ENCODE measurements around the gene CNOT3. TPM values are rescaled to one million over a fixed set of nuclear protein-coding genes. Genes with fewer than 3 reads are reported as not detected.
"Not testable (repeated sequence)": the region's sequence is repeated elsewhere in the genome, so short reads cannot be mapped to it uniquely, and the experiment has no call there.

CNOT3 gene
- total RNA-seq (8.3 TPM), polyA plus RNA-seq (ENCODE audit: insufficient read depth in 1 of 8, insufficient read length in 8 of 8, low replicate concordance in 1 of 8) (10 to 100 TPM; 26.9 to 51.1 (median 37.5) TPM)
- long read RNA-seq, donor 1, partial matches to known transcripts, result 0 of 1 reads
- long read RNA-seq, donor 1, other reads (novel, unspliced or antisense), result 0 of 1 reads
- long read RNA-seq, donor 2, result 0 reads
- long read RNA-seq, donor 3, partial matches to known transcripts, result 0 of 4 reads
- long read RNA-seq, donor 3, other reads (novel, unspliced or antisense), result 0 of 4 reads
- long read RNA-seq, donor 4, result 0 reads
- long read RNA-seq, donor 5, partial matches to known transcripts, result 6 of 8 reads
- long read RNA-seq, donor 5, other reads (novel, unspliced or antisense), result 0 of 8 reads
- long read RNA-seq, donor 6, partial matches to known transcripts, result 5 of 6 reads
- long read RNA-seq, donor 6, other reads (novel, unspliced or antisense), result 0 of 6 reads
- long read RNA-seq, donor 7, partial matches to known transcripts, result 5 of 6 reads
- long read RNA-seq, donor 7, other reads (novel, unspliced or antisense), result 0 of 6 reads
- long read RNA-seq, donor 8, partial matches to known transcripts, result 12 of 20 reads
- long read RNA-seq, donor 8, other reads (novel, unspliced or antisense), result 8 of 20 reads
- long read RNA-seq, donor 9, partial matches to known transcripts, result 6 of 6 reads
- long read RNA-seq, donor 9, other reads (novel, unspliced or antisense), result 0 of 6 reads
- long read RNA-seq, donor 10, partial matches to known transcripts, result 5 of 5 reads
- long read RNA-seq, donor 10, other reads (novel, unspliced or antisense), result 0 of 5 reads
- long read RNA-seq, donor 11, result 0 reads

- peak within 1 kb of the TSS; percentile 68 for H3K27ac ChIP-seq (ENCODE audit: low read length)
- H3K27me3 ChIP-seq (ENCODE audit: control insufficient read depth, insufficient read depth, low read length), result no peaks in the 10 kb centered on the region
- H3K4me1 ChIP-seq (ENCODE audit: control insufficient read depth, insufficient read depth, low read length), result peaks cover 23% of the 10 kb centered on the region
- H3K4me3 ChIP-seq (ENCODE audit: low read length), result peak within 1 kb of the TSS; percentile 91
- H3K9me3 ChIP-seq (replicated peaks; ENCODE audit: control insufficient read depth, low read depth, low read length), result no peaks in the 10 kb centered on the region
- under 1% methylated on average over 83 of the region's 103 CpGs for WGBS (ENCODE audit: insufficient coverage)
- no peak for DNase-seq
- H3K36me3 ChIP-seq (ENCODE audit: control insufficient read depth, insufficient read depth, low read length), result peaks cover 33% of the 10 kb centered on the region
Observed at GRCh38 chr19:54137699-54138488, at the start of gene CNOT3. CNOT3 (plus strand) TSS chr19:54137762; CDS start chr19:54142979, 5,217 bp downstream.

DNA sequence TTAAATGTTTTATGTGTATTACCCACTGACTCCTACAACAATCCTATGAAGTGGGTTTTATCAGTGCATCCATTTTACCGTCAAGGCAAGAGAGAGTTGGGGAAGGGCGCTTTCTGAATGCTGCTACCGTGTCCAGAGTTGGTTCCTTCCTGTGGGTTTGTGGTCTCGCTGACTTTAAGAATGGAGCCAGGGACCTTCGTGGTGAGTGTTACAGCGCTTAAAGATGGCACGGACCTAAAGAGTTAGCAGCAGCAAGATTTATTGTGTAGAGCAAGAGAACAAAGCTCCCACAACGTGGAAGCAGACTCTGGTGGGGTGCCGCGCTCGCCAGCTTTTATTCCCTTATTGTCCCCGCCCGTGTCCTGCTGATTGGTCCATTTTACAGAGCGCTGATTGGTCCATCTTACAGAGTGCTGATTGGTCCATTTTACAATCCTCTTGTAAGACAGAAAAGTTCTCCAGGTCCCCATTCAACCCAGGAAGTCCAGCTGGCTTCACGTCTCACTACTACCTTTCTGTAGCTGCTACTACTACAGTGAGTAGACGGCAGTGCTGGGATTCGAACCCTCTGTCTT lies 43.0 kb upstream of the CNOT3 start:
- no peak overlapping the region for H3K4me3 ChIP-seq (ENCODE audit: low read length)
- H3K27ac ChIP-seq (ENCODE audit: low read length), result no peak overlapping the region
- H3K36me3 ChIP-seq (ENCODE audit: control insufficient read depth, insufficient read depth, low read length), result no peaks in the 10 kb centered on the region
- H3K4me1 ChIP-seq (ENCODE audit: control insufficient read depth, insufficient read depth, low read length), result peaks cover 6% of the 10 kb centered on the region
- WGBS (ENCODE audit: insufficient coverage), result 76% methylated on average over 17 of the region's 17 CpGs
- peaks cover 35% of the 10 kb centered on the region for H3K27me3 ChIP-seq (ENCODE audit: control insufficient read depth, insufficient read depth, low read length)
- H3K9me3 ChIP-seq (replicated peaks; ENCODE audit: control insufficient read depth, low read depth, low read length), result no peaks in the 10 kb centered on the region
- no peak for DNase-seq

DNA sequence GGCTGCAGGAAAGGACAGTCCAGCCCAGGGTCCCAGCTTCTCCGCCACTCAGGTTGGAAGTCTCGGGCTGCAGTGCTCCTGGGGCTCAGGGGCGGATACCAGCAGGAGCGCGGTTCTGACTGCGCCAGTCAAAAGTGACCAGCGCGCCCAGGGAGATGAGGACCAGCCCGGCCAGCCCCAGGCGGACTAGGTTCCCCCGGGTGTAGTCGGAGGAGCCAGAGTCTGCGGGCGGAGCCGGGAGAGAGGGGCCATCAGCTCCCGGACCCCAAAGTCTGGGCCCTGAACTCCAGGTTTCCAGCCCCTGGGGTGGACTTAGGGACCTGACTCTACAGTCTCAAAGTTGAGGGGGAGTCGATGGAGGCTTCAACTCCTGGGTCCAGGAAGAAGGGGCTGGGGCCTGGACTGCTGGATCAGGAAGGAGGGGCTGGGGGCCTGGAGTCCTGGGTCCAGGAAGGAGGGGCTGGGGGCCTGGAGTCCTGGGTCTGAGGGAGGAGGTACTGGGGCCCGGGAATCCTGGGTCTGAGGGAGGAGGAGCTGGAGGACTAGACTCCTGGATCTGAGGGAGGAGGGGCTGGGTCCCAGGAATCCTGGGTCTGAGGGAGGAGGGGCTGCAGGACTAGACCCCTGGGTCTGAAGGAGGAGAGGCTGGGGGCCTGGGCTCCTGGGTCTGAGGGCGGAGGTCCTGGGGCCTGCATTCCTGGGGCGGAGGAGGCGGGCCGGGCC lies 42.3 kb upstream of the CNOT3 start:
- 66% methylated on average over 22 of the region's 22 CpGs for WGBS (ENCODE audit: insufficient coverage)

DNA sequence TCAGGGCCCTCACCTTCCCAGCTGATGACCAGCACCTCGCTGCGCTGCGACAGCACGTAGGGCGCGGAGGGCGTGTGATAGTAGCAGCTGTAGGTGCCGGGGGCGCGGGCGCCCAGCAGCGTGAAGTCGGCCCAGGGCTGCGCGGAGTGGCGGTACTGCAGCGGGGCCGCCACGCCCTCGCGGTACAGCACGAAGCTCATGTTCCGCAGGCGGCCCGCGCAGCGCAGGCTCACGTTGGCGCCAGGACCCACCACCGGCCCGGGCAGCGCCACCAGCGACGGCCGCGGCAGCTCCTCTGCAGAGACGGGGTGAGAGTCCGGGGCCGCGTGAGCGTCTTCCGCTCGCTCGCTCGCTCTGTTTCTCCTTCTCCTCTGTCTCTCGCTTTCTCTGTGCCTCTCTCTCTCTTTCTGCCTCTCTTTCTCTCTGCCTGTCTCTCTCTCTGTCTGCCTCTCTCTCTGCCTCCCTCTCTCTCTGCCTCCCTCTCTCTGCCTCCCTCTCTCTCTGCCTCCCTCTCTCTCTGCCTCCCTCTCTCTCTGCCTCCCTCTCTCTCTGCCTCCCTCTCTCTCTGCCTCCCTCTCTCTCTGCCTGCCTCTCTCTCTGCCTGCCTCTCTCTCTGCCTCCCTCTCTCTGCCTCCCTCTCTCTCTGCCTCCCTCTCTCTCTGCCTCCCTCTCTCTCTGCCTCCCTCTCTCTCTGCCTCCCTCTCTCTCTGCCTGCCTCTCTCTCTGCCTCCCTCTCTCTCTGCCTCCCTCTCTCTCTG lies 41.5 kb upstream of the CNOT3 start:
- not testable (repeated sequence) for H3K27ac ChIP-seq (ENCODE audit: low read length); H3K4me3 ChIP-seq (ENCODE audit: low read length); H3K36me3 ChIP-seq (ENCODE audit: control insufficient read depth, insufficient read depth, low read length); H3K4me1 ChIP-seq (ENCODE audit: control insufficient read depth, insufficient read depth, low read length); H3K9me3 ChIP-seq (replicated peaks; ENCODE audit: control insufficient read depth, low read depth, low read length)
- DNase-seq, result peak; percentile 39
- H3K27me3 ChIP-seq (ENCODE audit: control insufficient read depth, insufficient read depth, low read length), result peaks cover 34% of the 10 kb centered on the region
- WGBS (ENCODE audit: insufficient coverage), result under 1% methylated on average over 46 of the region's 46 CpGs

More for the DNA sequence above, 42.3 kb upstream of the CNOT3 start:
- H3K9me3 ChIP-seq (replicated peaks; ENCODE audit: control insufficient read depth, low read depth, low read length), result no peaks in the 10 kb centered on the region
- DNase-seq, result no peak
- no peak overlapping the region for H3K4me3 ChIP-seq (ENCODE audit: low read length)
- peaks cover 35% of the 10 kb centered on the region for H3K27me3 ChIP-seq (ENCODE audit: control insufficient read depth, insufficient read depth, low read length)
- no peaks in the 10 kb centered on the region for H3K36me3 ChIP-seq (ENCODE audit: control insufficient read depth, insufficient read depth, low read length)
- no peak overlapping the region for H3K27ac ChIP-seq (ENCODE audit: low read length)
- peaks cover 6% of the 10 kb centered on the region for H3K4me1 ChIP-seq (ENCODE audit: control insufficient read depth, insufficient read depth, low read length)

- WGBS (ENCODE audit: insufficient coverage), result 4% methylated on average over 14 of the region's 14 CpGs
Observed at GRCh38 chr19:54096617-54097106, 40.9 kb upstream of the CNOT3 start.

DNA sequence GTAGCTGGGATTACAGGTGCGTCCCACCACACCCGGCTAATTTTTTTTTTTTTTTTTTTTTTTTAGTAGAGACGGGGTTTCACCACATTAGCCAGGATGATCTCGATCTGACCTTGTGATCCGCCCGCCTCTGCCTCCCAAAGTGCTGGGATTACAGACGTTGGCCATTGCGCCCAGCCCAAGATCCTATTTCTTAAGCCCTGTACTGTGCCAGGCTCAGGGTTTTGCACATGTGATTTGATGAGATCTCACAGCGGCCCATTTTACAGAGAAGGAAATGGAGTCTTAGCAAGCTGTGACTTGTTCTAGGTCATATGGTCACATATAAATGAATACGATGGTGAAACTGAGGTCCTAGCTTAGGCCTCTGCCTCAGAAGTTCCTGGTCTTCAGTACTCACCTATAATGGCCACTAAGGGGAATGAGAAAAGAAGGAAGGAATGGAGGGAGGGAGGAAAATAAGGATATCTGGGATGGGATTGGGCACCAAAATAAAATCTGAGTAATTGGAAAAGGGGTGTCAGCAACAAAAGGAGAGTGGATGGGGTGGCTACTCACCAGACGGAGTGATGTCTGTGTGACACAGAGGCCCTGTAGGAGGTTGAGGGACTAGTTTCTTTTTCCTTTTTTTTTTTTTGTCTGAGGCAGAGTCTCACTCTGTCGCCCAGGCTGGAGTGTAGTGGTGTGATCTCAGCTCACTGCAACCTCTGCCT lies 38.2 kb upstream of the CNOT3 start:
- Histone ChIP-seq H3K4me1 (ENCODE audit: control insufficient read depth, insufficient read depth, low read length) (peaks cover 13% of the 10 kb centered on the region), H3K4me3 (ENCODE audit: low read length) (no peak overlapping the region), H3K9me3 (replicated peaks; ENCODE audit: control insufficient read depth, low read depth, low read length) (no peaks in the 10 kb centered on the region), H3K27me3 (ENCODE audit: control insufficient read depth, insufficient read depth, low read length) (peaks cover 32% of the 10 kb centered on the region), H3K36me3 (ENCODE audit: control insufficient read depth, insufficient read depth, low read length) (peaks cover 2% of the 10 kb centered on the region), H3K27ac (ENCODE audit: low read length) (no peak overlapping the region)
- 80% methylated on average over 7 of the region's 12 CpGs for WGBS (ENCODE audit: insufficient coverage)
- no peak for DNase-seq

More at GRCh38 chr19:54096617-54097106, 40.9 kb upstream of the CNOT3 start:
- DNase-seq, result no peak
- Histone ChIP-seq H3K36me3 (ENCODE audit: control insufficient read depth, insufficient read depth, low read length) (no peaks in the 10 kb centered on the region), H3K4me1 (ENCODE audit: control insufficient read depth, insufficient read depth, low read length) (peaks cover 6% of the 10 kb centered on the region), H3K9me3 (replicated peaks; ENCODE audit: control insufficient read depth, low read depth, low read length) (no peaks in the 10 kb centered on the region), H3K27me3 (ENCODE audit: control insufficient read depth, insufficient read depth, low read length) (peaks cover 33% of the 10 kb centered on the region), H3K4me3 (ENCODE audit: low read length) (no peak overlapping the region), H3K27ac (ENCODE audit: low read length) (no peak overlapping the region)

DNA sequence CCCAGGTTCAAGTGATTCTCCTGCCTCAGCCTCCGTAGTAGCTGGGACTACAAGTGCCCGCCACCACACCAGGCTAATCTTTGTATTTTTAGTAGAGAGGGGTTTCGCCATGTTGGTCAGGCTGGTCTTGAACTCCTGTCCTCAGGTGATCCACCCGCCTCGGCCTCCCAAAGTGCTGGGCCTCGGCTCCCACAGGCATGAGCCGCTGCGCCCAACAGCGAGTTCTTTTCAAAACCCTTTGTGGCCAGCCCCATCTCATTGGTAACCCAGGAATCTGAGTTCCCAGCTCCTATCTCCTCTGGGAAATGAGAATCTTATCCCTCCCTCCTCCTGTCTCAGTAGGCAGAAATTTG lies 37.7 kb upstream of the CNOT3 start:
- not testable (repeated sequence) for H3K27ac ChIP-seq (ENCODE audit: low read length); H3K9me3 ChIP-seq (replicated peaks; ENCODE audit: control insufficient read depth, low read depth, low read length); DNase-seq; H3K36me3 ChIP-seq (ENCODE audit: control insufficient read depth, insufficient read depth, low read length); H3K4me3 ChIP-seq (ENCODE audit: low read length)
- WGBS (ENCODE audit: insufficient coverage), result 75% methylated on average over 7 of the region's 9 CpGs
- Histone ChIP-seq H3K27me3 (ENCODE audit: control insufficient read depth, insufficient read depth, low read length) (peaks cover 26% of the 10 kb centered on the region), H3K4me1 (ENCODE audit: control insufficient read depth, insufficient read depth, low read length) (peaks cover 13% of the 10 kb centered on the region)

- peak; percentile 43 for DNase-seq
- WGBS (ENCODE audit: insufficient coverage), result 60% methylated on average over 2 of the region's 5 CpGs
Observed at GRCh38 chr19:54100561-54100960, 37.0 kb upstream of the CNOT3 start, which contains the start of gene OSCAR. OSCAR (minus strand) TSS chr19:54100803; CDS start chr19:54100792, 11 bp downstream.

More at GRCh38 chr19:54100561-54100960, 37.0 kb upstream of the CNOT3 start, which contains the start of gene OSCAR:
- H3K27me3 ChIP-seq (ENCODE audit: control insufficient read depth, insufficient read depth, low read length), result peaks cover 19% of the 10 kb centered on the region
- H3K4me3 ChIP-seq (ENCODE audit: low read length), result no peak within 1 kb of the TSS
- no peaks in the 10 kb centered on the region for H3K9me3 ChIP-seq (replicated peaks; ENCODE audit: control insufficient read depth, low read depth, low read length)
- H3K36me3 ChIP-seq (ENCODE audit: control insufficient read depth, insufficient read depth, low read length), result peaks cover 7% of the 10 kb centered on the region
- peak within 1 kb of the TSS; percentile 13 for H3K27ac ChIP-seq (ENCODE audit: low read length)
- peaks cover 12% of the 10 kb centered on the region for H3K4me1 ChIP-seq (ENCODE audit: control insufficient read depth, insufficient read depth, low read length)
